ENCODE measurements around the gene FAM20A.

FAM20A gene

GRCh38 chr17:68600931-68601564 lies at the start of gene FAM20A:
Gene FAM20A (minus strand): TSS chr17:68601367. CDS start chr17:68600666, 701 bp downstream.
- no peak for DNase-seq (ENCODE audit: low read depth)

- no peak for DNase-seq (ENCODE audit: low read depth)
These were observed 48.2 kb upstream of the FAM20A start for GRCh38 chr17:68649324-68649723.

DNA sequence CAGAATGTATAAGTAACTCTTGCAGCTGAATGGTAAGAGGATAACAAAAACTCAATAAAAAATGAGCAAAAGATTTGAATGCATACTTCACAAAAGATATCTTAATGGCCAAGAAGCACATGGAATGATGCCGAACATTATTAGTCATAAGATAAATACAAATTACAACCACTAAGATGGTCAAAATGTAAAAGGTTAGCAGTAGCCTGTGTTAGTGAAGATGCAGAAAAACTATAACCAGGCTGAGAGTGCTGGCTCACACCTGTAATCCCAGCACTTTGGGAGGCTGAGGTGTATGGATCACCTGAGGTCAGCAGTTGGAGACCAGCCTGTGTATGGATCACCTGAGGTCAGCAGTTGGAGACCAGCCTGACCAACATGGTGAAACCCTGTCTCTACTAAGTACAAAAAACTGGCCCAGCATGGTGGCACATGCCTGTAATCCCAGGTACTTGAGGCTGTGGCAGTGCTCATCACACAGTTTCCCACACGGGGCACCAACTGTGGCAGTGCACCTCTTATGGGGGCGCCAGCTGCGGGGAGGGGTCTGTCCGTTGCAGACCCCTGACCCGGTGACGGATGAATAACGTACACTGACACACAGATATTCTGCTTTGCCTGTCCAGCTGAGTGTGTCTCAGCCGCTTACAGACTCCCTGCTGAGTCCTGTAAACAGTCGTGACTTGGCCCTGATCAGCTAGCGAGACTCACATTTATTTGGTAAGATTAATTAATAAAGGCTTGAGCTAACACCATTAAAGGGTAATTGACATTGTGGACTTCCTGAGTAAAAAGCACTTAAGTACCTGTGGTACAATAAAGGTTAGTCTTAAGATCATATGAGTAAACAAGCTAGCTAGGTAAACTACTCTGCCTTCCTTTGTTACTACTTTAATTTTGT lies 45.7 kb upstream of the FAM20A start:
- DNase-seq (ENCODE audit: low read depth) = no peak

DNA sequence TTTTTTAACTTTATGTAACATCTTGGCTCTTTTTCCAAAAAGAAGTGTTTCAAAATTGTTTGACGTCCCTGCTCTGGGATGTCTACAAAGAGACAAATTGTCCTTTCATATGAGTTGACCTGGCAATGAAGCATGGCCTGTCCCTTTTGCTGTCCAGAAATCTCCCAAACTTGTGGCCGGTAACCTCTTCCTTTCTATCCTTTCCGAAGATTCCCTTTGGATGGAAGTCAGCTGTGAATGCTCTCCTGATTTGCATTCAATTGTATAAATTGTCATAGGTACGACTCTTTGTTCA lies 40.9 kb upstream of the FAM20A start:
- DNase-seq (ENCODE audit: low read depth) = no peak

- no peak for DNase-seq (ENCODE audit: low read depth)
These were observed 40.3 kb upstream of the FAM20A start for GRCh38 chr17:68641276-68642117.

DNA sequence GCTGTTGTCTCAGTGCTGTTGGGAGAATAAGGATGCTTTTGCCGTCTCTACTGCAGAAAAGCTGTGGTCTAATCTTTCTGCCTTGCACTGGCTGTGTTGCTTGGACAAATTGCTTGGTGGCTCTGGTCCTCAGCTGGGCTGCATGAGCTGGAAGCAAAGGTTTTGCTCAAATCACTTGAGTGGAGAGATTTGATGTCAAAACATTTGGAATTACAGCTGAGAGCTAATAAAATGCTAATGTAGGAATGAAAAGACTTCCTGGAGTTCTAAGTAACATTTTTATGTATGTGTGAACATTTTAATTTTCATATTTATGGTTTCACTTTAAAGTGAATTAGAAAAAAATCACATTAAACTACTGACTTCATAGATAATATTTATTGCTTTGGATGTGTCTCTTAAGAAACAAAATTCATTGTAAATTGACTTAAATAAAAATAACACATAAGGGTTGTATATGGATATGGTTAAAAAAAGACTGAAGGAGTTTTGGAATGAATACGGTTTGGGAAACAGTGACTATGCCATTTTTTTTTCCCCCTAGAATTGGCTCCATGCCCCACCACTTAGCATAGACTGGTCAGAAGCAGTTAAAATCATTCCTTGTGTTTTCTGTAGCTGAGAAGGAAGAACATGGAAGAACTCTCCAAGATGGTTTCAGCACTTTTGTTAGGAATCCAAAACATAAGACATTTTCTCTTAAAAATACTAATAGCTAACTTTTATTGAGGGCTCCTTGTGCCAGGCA lies 39.2 kb upstream of the FAM20A start:
- no peak for DNase-seq (ENCODE audit: low read depth)

DNA sequence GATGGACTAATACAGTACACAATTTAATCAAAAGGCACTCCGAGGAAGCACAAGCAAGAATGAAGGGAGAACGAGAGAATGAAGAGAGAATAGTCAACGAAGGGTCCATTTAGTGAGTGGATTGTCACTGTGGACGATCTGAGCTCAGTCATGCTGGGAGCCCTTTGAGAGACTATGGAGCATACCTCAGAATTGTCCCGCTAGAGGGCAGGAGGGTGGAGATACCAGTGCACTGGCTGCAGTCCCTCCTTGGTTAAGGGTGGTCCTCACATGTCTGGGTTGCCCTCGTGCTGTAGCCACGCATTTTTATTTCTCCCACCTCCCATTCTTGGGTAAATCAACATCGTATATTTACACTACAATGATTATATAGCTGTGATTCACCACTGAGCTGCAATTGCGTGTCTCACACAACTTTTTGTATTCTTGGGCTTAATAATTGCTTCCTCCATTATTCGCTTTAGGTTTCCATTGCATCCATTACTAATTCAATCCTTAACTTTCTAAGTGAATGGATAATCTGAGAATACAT lies 33.2 kb upstream of the FAM20A start:
- DNase-seq (ENCODE audit: low read depth) = no peak

DNA sequence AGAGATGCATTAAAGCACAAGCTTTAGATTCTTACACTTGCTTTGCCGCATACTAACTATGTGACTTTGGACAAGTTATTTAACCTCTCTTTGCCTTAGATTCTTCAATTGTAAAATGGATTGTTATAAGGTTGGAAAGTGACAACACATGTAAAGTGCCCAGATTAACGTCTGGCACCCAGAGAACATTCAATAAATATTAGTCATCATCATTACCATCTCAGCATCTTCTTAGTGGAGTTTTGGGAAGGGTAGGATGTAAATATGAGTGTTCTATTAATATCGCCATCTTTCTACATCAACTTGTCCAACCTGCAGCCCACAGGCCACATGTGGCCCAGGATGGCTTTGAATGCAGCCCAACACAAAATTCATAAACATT lies 27.4 kb upstream of the FAM20A start:
- DNase-seq (ENCODE audit: low read depth) = no peak

DNA sequence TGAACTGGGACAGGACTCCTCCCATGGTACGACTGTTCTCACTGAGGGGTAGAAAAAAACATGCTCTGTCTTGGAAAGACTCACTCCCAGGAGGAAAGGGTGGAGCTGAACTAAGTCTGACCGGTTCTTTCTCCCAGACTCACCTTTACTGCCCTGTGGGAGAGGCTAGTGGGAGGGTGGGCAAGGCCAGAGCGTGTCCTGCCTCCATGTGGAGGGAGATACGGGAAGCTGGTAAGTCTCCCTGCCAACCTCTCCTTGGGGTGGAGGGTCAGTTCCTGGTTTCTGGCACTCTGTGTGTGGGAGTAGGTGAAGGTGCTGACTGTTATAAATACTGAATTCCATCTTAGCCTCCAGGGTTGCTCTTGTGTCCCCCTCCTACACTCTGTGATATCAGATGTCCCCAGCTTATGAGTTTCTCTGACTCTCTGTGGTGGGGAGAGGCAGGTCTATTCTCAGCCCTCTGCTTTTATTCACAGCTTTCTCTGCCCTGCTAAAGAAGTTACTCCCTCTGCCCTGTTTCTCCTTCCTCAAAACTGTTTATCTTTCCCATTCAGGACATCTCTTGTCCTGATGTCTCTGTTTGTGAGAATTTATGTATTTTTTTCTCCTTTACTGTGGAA lies 26.9 kb upstream of the FAM20A start:
- DNase-seq (ENCODE audit: low read depth) = no peak

- no peak for DNase-seq (ENCODE audit: low read depth)
These were observed 23.2 kb upstream of the FAM20A start for GRCh38 chr17:68624381-68624780.

GRCh38 chr17:68623811-68624210 lies 22.6 kb upstream of the FAM20A start:
- no peak for DNase-seq (ENCODE audit: low read depth)

DNA sequence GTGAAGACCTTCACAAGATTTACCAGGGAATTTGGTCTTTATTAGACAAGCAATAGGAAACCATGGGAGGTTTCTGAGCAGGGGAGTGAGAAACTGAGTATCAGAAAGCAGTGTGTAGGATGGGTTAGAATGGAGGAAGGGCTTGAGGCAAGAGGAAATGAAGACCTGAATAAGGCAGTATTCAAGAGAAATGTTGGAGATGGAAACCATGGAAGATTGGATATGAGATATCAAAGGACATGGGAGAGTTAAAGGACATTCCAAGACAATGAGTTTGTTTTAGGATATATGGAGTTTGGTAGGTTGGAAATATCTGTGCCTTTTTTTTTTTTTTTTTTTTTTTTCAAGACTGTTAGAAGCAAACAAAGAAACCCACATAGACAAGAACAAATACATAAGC lies 21.3 kb upstream of the FAM20A start:
- no peak for DNase-seq (ENCODE audit: low read depth)

DNA sequence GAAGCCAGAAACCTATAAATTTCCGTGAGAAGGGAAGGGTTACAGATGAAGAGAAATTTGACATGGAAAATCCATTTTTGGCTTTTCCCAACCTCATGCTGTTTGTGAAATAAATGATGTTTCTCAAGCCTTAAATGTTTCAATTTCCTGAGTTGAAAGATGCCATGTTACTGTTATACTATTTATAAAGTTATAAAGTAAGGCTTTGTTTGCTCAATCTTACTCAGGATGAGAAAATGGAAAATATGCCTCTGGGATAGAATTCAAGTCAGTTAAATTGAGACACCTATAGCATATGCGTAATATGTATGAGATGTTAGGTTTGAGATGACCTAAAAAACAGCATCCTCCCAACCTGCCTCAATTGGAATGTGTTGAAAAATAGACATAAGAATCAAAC lies 19.9 kb upstream of the FAM20A start:
- no peak for DNase-seq (ENCODE audit: low read depth)

GRCh38 chr17:68616334-68616733 lies 15.2 kb upstream of the FAM20A start:
- no peak for DNase-seq (ENCODE audit: low read depth)

- no peak for DNase-seq (ENCODE audit: low read depth)
These were observed 13.6 kb upstream of the FAM20A start for GRCh38 chr17:68614718-68615117.

- DNase-seq (ENCODE audit: low read depth) = no peak
These were observed 12.7 kb upstream of the FAM20A start for GRCh38 chr17:68613739-68614298.

GRCh38 chr17:68612923-68613292 lies 11.7 kb upstream of the FAM20A start:
- DNase-seq (ENCODE audit: low read depth) = no peak

DNA sequence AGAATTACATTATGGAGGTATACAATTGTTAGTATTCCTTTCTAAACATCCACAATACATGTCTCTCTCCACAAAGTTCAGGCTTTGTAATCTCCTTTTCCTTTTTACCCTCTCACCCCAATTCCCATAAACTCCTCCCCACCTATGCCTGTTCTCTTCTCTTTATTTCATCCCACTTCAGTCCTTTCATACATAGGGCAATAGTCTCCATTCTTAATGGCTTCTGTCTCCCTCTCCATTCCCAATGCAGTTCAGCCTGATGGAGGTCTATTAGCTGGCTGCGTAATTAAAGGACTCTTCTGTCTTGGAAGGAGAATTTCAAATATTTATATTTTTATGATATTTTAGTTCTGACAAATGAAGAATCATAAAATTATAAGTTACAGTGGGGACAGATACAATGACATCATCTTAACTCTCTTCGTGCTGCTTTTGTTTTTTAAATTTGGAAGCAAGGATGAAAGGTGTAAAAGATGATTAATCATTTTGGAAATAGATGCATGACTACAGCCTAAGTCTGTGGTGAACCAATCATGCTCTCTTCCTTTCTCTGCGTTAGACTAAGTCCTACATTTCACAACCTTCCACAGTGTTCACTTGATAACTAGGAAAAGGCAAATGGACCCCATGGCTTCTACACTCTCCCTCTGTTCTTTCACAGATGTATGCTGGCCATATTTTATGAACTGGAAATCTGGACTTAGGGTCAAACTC lies 11.2 kb upstream of the FAM20A start:
- DNase-seq (ENCODE audit: low read depth) = no peak

DNA sequence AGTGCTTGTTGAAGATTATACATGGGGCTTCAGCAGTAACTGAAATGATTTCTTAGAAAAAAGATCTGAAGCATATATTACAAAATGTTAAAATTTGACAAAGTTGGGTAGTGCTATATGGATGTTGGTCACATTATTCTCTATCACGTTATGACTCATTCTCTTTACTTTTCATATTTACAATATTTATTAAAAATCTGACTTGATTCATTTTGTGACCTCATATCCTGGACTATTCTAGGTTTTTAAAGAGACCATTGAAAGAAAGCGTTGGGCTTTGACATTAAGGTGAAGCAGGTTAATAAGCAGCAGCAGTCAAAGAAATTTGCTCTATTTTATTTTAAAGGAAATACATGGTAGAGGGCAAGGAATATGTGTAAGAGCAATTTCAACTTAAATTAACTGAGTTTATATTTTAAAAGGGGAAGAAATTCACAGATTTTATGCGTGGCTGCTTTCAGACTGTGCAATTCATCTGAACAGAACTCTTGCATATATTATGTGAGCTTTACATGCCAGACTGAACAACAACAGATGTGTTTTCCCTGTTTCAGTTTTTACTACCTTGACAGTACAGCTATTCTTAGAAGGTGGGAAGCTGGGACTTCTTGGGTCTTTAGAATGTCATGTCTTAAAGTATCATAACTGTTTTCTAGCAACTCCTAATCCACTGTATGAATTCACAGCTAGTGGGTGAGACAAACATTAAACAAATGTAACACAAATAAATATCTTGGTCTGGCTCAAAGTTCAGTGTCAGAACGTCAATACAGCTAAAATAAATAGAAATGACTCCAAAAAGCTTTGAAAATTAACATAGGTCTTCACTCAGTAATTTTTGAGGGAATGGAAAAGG lies 10.4 kb upstream of the FAM20A start:
- DNase-seq (ENCODE audit: low read depth) = no peak

DNA sequence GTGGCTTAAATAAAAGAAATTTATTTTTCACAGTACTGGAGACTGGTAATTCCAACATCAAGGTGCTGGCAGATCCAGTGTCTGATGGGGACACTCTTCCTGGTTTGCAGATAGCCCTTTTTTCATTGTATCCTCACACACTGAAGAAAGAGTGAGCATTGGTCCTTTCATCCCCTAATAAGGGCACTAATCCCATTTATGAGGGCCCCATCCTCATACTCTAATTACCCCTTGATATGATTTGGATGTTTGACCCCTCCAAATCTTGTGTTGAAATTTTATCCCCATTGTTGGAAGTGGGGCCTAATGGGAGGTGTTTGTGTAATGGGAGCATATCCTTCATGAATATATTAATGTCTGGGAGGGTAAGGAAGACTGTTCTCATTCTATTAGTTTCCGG lies 9.4 kb upstream of the FAM20A start:
- no peak for DNase-seq (ENCODE audit: low read depth)

Data from stimulated activated CD4-positive, alpha-beta T cell treated with anti-CD3 and anti-CD28 coated beads, Interleukin-2, amount 100 ng/mL, for 4 hours (primary cell).